Suprapubic skin (tissue), 4 donors: ENCODE measurements around the gene MAGI1.

Experiments used
- CTCF ChIP-seq, 2 donors: fragments of 200-600 bp in 1 of 2; fragments of 450-650 bp in 1 of 2; sonication (generic) in 1 of 2; IDR thresholded peaks; one replicate each; pipeline ENCODE4 v1.5.1; 2016 to 2019; ENCODE audit warnings: antibody characterized with exemption in 2 of 2, mild to moderate bottlenecking in 1 of 2, moderate library complexity in 1 of 2
- EP300 ChIP-seq: sonication (generic); formaldehyde crosslinking; IDR thresholded peaks from one replicate; pipeline ENCODE4 v1.6.1; 2017; ENCODE audit warnings: antibody characterized with exemption
- POLR2A ChIP-seq, 2 donors: fragments of 450-650 bp; IDR thresholded peaks; one replicate each; pipeline ENCODE4 v1.6.1; 2017; ENCODE audit warnings: antibody characterized with exemption in 2 of 2, mild to moderate bottlenecking in 2 of 2, moderate library complexity in 2 of 2
- POLR2AphosphoS5 ChIP-seq, 3 donors: sonication (generic); formaldehyde crosslinking; IDR thresholded peaks; one replicate each; pipeline ENCODE4 v1.6.1; 2017; ENCODE audit warnings: antibody characterized with exemption in 3 of 3

GRCh38 chr3:65746848-65747247 is 291.9 kb downstream of the MAGI1 start:
- TF ChIP-seq EP300 (no peak), POLR2AphosphoS5 (IDR thresholded peaks at IDR 0.05) (no peak), POLR2A (IDR thresholded peaks at IDR 0.05) (no peak), CTCF (IDR thresholded peaks at IDR 0.05) (no peak)
